SH-SY5Y (cell line): ENCODE results near the gene GJB6.

Source experiments
- GATA2 ChIP-seq: IDR thresholded peaks from 2 replicates; pipeline ENCODE4 v1.6.1; 2011; ENCODE audit warnings: mild to moderate bottlenecking, low read depth, low read length
- GATA3 ChIP-seq: IDR thresholded peaks from 2 replicates; pipeline ENCODE4 v1.6.1; 2011; ENCODE audit warnings: low read depth, mild to moderate bottlenecking, low read length, moderate library complexity

- TF ChIP-seq GATA3 (no peak), GATA2 (no peak)
Measured at GRCh38 chr13:20263393-20264044, 31.4 kb upstream of the GJB6 start.
